Measurements from ENCODE around the gene MDFI. TPM values are rescaled to one million over a fixed set of nuclear protein-coding genes. Genes with fewer than 3 reads are reported as not detected.

Gene MDFI
- total and polyA plus RNA-seq, 9 of the 15 experiments (the other 6 are each of a cell fraction or from before 2014, with no cell fraction given), result not detected

DNA sequence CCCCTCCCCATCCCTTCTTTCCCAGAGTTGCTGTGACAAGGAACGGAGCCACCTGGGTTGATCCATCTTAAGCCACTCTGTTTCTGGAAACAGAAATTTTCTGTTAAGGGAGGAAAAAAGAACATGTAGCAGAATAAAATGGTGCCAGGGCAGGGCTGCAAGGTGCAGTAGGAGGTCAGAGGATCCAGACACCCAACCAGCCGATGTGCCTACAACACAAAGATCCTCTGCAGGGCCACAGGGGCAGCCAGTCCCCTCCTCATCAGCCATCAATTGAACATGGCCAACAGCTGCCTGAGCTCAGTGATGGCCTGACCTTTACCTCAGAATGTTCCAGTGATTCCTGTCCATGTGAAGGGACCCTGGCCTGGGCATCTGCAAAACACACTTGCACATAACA, 11.9 kb downstream of the MDFI start:
- peaks cover 0 to 10% of the 10 kb centered on the region in 2 experiments; a peak in 1 of 5 replicates for H3K4me1 ChIP-seq (replicated peaks in 1 of 2; ENCODE audit: control insufficient read depth in 2 of 2, insufficient read depth in 2 of 2, low read length in 2 of 2)
- no peaks in the 10 kb centered on the region for H3K36me3 ChIP-seq (ENCODE audit: control insufficient read depth, insufficient read depth, low read length)
- no peak overlapping the region for H2AFZ ChIP-seq (ENCODE audit: low read depth, low read length)
- H3K27ac ChIP-seq (ENCODE audit: extremely low read depth, low read depth, low read length), result no peak overlapping the region
- ATAC-seq, result no peak
- H3K9me3 ChIP-seq (replicated peaks; ENCODE audit: control insufficient read depth, insufficient read depth, low read depth, low read length), result no peaks in the 10 kb centered on the region
- H3K4me2 ChIP-seq (ENCODE audit: insufficient read depth, low read length), result no peak overlapping the region
- CTCF ChIA-PET (ENCODE audit: low intra/inter-chr PET ratio), result no interaction called here
- in situ Hi-C loops (cut with MboI) (no loop called here), intact Hi-C loops (cut with micrococcal nuclease) (no loop called here)
- DNase-seq (ENCODE audit: extremely low read depth in 1 of 4, low spot score in 3 of 4), result no peak
- BruUV-seq (replicated peaks), result no TSS peak
- H4K20me1 ChIP-seq (replicated peaks; ENCODE audit: control insufficient read depth, insufficient read depth, low read length), result peaks cover 10% of the 10 kb centered on the region; the same call in 1 of the 2 replicates
- POLR2A ChIA-PET, result no interaction called here
- no peak for FAIRE-seq
- no peaks in the 10 kb centered on the region for H3K79me2 ChIP-seq (ENCODE audit: control insufficient read depth, insufficient read depth, low read length)
- TF ChIP-seq SNRNP70 (optimal IDR thresholded peaks at IDR 0.05; ENCODE audit: low read depth, low read length), result no peak
- no peaks in the 10 kb centered on the region for H3K9me1 ChIP-seq (ENCODE audit: control insufficient read depth, insufficient read depth, low read length)
- peaks cover 45 to 66% of the 10 kb centered on the region in 2 experiments; a peak in 4 of 5 replicates for H3K27me3 ChIP-seq (ENCODE audit: control insufficient read depth in 2 of 2, insufficient read depth in 2 of 2, low read length in 2 of 2)
- 0% methylated on average over 2 of the region's 2 CpGs for WGBS (ENCODE audit: insufficient coverage, low coverage, missing lambda C conversion rate)
- no peak overlapping the region for H3K4me3 ChIP-seq
- H3K9ac ChIP-seq (ENCODE audit: insufficient read depth in 1 of 2, low read depth in 2 of 2, low read length in 2 of 2), result no peak overlapping the region

DNA sequence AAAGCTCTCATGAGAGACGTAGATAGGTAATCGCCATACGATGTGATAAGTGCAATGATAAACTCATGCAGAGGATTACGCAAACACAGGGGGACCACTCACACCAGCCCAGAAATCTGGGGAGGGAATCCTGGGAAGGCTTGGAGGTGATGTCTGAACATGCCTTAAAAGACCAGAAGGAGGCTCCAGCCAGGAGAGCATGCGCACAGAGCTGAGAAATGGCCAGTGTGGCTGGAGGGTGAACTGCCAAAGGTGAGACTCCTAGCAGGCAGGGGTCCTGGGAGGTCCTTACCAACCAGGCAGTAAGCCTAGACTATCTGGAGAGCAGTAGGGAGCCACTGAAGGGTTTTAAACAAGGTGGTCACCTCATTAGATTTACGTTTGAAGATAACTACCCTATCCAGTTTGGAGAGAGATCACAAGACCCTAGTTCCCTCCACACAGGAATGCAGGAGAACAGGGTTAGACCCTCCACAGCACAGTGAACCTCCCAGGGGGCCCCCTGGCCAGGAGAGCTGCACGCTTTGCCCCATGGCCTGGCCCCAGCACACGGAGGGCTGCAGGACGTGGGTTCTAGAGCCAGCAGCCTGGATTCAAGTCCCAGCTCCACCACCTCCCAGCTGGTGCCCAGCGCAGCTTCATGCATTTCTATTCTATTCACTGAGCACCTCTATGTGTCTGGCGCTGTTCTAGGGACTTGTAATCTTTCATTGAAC, 13.1 kb downstream of the MDFI start:
- Histone ChIP-seq H3K9me3 (replicated peaks; ENCODE audit: control insufficient read depth, insufficient read depth, low read depth, low read length) (no peaks in the 10 kb centered on the region), H3K9me1 (ENCODE audit: control insufficient read depth, insufficient read depth, low read length) (no peaks in the 10 kb centered on the region), H3K4me2 (ENCODE audit: insufficient read depth, low read length) (no peak overlapping the region), H3K4me1 (replicated peaks in 1 of 2; ENCODE audit: control insufficient read depth in 2 of 2, insufficient read depth in 2 of 2, low read length in 2 of 2) (peaks cover 0 to 10% of the 10 kb centered on the region in 2 experiments; a peak in 1 of 5 replicates), H3K9ac (ENCODE audit: insufficient read depth in 1 of 2, low read depth in 2 of 2, low read length in 2 of 2) (no peak overlapping the region), H2AFZ (ENCODE audit: low read depth, low read length) (no peak overlapping the region), H3K36me3 (ENCODE audit: control insufficient read depth, insufficient read depth, low read length) (no peaks in the 10 kb centered on the region), H3K4me3 (no peak overlapping the region), H3K79me2 (ENCODE audit: control insufficient read depth, insufficient read depth, low read length) (no peaks in the 10 kb centered on the region), H4K20me1 (replicated peaks; ENCODE audit: control insufficient read depth, insufficient read depth, low read length) (peaks cover 10% of the 10 kb centered on the region; the same call in 1 of the 2 replicates), H3K27ac (ENCODE audit: extremely low read depth, low read depth, low read length) (no peak overlapping the region), H3K27me3 (ENCODE audit: control insufficient read depth in 2 of 2, insufficient read depth in 2 of 2, low read length in 2 of 2) (peaks cover 45 to 66% of the 10 kb centered on the region in 2 experiments; a peak in 4 of 5 replicates)
- peak in 3 of 4 experiments; percentile 24 to 65 (median 51) for DNase-seq (ENCODE audit: extremely low read depth in 1 of 4, low spot score in 3 of 4)
- ChIA-PET CTCF (ENCODE audit: low intra/inter-chr PET ratio) (no interaction called here), POLR2A (interaction anchor here (0.7 to 0.8 kb wide), 2 partner anchors 13 to 25 kb away, joined by 3 read pairs; no protein-coding TSS in a partner anchor)
- peak; percentile 54; the same call in 2 of the 3 replicates for ATAC-seq
- no TSS peak for BruUV-seq (replicated peaks)
- in situ Hi-C loops (cut with MboI) (no loop called here), intact Hi-C loops (cut with micrococcal nuclease) (no loop called here)
- no peak for TF ChIP-seq NR2C2 (CRISPR knock-in tag; IDR thresholded peaks at IDR 0.05)
- no peak for TF ChIP-seq NR2C2 (tag; IDR thresholded peaks at IDR 0.05)
- TF ChIP-seq TARDBP (IDR thresholded peaks at IDR 0.05), result no peak
- TF ChIP-seq NRF1 (conservative IDR thresholded peaks at IDR 0.05 in 1 of 2, IDR thresholded peaks at IDR 0.05 in 1 of 2), result peak; percentile 87 to 89
- 0 out of 6 replicates have a peak, but pooled peaks of 1 of the 3 experiments have one; percentile 15 for TF ChIP-seq CTCF (IDR thresholded peaks at IDR 0.05 in 2 of 3, conservative IDR thresholded peaks at IDR 0.05 in 1 of 3; ENCODE audit: insufficient read depth in 2 of 3, low read depth in 1 of 3, low read length in 3 of 3)
- no peak for FAIRE-seq
- 2% methylated on average over 11 of the region's 11 CpGs for WGBS (ENCODE audit: insufficient coverage, low coverage, missing lambda C conversion rate)
